AG04450 (cell line): ENCODE measurements around the gene ISM2. TPM values are rescaled to one million over a fixed set of nuclear protein-coding genes. Genes with fewer than 3 reads are reported as not detected.

Experiments
- CTCF ChIA-PET: fragments of 300-600, 350-600 bp; formaldehyde crosslinking; extraction: SDS; loops from one replicate; lab custom pipeline; 2022; ENCODE audit warnings: antibody characterized with exemption, inconsistent platforms; lab: Charles Lee
- POLR2A ChIA-PET: fragments of 350-600 bp; formaldehyde crosslinking; extraction: SDS; loops from one replicate; lab custom pipeline; 2021; ENCODE audit warnings: antibody characterized with exemption, inconsistent platforms; lab: Yijun Ruan, JAX
- DNase-seq: peaks from one replicate; pipeline ENCODE4 v3.0.0-alpha.2; 2011; ENCODE audit warnings: low read depth, low spot score
- H3K27ac ChIP-seq: one replicate; pipeline ENCODE4 v1.5.1; 2012; ENCODE audit warnings: low read depth, low read length, control low read depth
- H3K27me3 ChIP-seq: one replicate; pipeline ENCODE4 v1.6.0; 2012; ENCODE audit warnings: low read length; ENCODE audit not compliant: control insufficient read depth, insufficient read depth
- H3K4me3 ChIP-seq: 2 replicates; pipeline ENCODE4 v1.5.1; 2011; ENCODE audit warnings: mild to moderate bottlenecking, low read depth, low read length, control low read depth
- H3K9me3 ChIP-seq: 2 replicates; pipeline ENCODE4 v1.5.1; 2012; ENCODE audit warnings: low read length; ENCODE audit not compliant: control insufficient read depth, insufficient read depth
- CTCF ChIP-seq: IDR thresholded peaks from 2 replicates; pipeline ENCODE4 v1.5.1; 2011; ENCODE audit warnings: low read depth, low read length, control low read depth, inconsistent platforms
- polyA plus RNA-seq: library from polyadenylated mRNA; depleted of rRNA; stranded (reverse); fragments of >200 nt; gene quantifications from 2 replicates; pipeline ENCODE4 v1.2.3, GENCODE V29; 2011; rRNA removed
- small RNA-seq: library from RNA; depleted of rRNA; stranded (forward); fragments of <200 nt; gene quantifications from one replicate; pipeline ENCODE3, GENCODE V24; 2012; ENCODE audit warnings: low read depth; ENCODE audit not compliant: insufficient read length

The ISM2 gene
- polyA plus RNA-seq, 1 experiment: not detected

DNA sequence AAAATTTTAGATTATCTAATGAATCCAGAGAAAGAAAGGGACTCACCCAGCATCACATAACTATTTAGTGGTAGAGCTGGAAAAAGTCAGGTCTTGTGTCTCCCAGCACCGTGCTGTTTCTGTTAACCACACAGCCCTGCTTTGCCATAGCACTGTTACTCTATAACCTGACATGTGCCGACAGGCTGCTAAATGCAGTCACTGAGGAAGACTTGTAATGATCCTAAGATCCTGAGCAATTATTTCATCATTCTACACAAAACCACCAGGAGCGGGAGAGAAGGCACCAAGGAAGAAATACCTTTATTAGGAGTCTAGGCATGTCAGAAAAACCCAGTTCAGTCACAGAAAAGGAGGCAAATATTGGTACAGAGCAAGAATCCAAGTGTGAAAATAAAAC, 72.2 kb downstream of the ISM2 start:
- ChIA-PET POLR2A (no interaction called here), CTCF (no interaction called here)
- H3K27me3 ChIP-seq: no peaks in the 10 kb centered on the region
- no peaks in the 10 kb centered on the region for H3K9me3 ChIP-seq
- H3K27ac ChIP-seq: no peak overlapping the region
- no peak for DNase-seq
- H3K4me3 ChIP-seq: no peak overlapping the region
- no peak for TF ChIP-seq CTCF

DNA sequence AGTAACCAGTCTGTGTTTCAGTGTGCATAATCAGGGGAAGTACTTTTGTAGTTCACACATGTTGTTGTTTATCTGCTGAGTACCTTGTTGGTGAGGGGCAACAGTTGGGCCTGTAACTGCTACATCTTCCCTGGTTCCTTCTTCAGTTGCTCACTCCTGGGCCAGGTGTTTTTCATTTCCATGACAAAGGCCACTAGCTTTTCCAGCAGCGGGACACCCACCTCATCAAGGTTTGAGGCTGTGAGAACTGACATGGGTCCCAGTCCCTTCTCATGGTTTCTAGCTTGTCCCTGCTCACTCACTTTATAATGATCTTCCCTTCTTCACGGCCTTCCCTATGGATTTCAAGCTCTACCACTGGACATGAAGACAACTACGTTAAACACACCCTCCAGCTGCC, 73.8 kb downstream of the ISM2 start:
- Histone ChIP-seq H3K27ac (no peak overlapping the region), H3K27me3 (no peaks in the 10 kb centered on the region), H3K9me3 (no peaks in the 10 kb centered on the region), H3K4me3 (no peak overlapping the region)
- POLR2A ChIA-PET: no interaction called here
- no peak for DNase-seq
- CTCF ChIA-PET: interaction anchor here (0.6 kb wide), 1 partner anchor 88 kb away, joined by 9 read pairs; no protein-coding TSS in a partner anchor
- TF ChIP-seq CTCF: no peak

Small RNA genes within 50 kb of the gene (small RNA-seq; reads per million reads assigned to genes)
- not detected for gene RF00404
- gene RN7SL587P: not detected

Other genes starting within 250 kb of the ISM2 start
- not detected in 2 replicates for gene NGB, start 227.6 kb downstream of the ISM2 start, polyA plus RNA-seq
- gene POMT2, start 177.9 kb downstream of the ISM2 start, polyA plus RNA-seq: 11.0 and 17.2 TPM in 2 replicates
- gene GSTZ1, start 177.8 kb downstream of the ISM2 start, polyA plus RNA-seq: 12.4 and 16.8 TPM in 2 replicates
- 4.5 and 5.7 TPM in 2 replicates for gene TMED8, start 121.7 kb downstream of the ISM2 start, polyA plus RNA-seq
- 0.66 and 0.72 TPM in 2 replicates for gene SAMD15, start 121.4 kb downstream of the ISM2 start, polyA plus RNA-seq
- gene NOXRED1, start 75.3 kb downstream of the ISM2 start, polyA plus RNA-seq: 0.10 and 0.16 TPM in 2 replicates
- gene VIPAS39, start 41.2 kb downstream of the ISM2 start, polyA plus RNA-seq: 35.1 and 42.2 TPM in 2 replicates
- 121 and 145 TPM in 2 replicates for gene AHSA1, start 40.7 kb downstream of the ISM2 start, polyA plus RNA-seq
- 37.0 and 41.3 TPM in 2 replicates for gene SPTLC2, start 117.8 kb upstream of the ISM2 start, polyA plus RNA-seq
- gene ALKBH1, start 209.2 kb upstream of the ISM2 start, polyA plus RNA-seq: 12.7 and 14.0 TPM in 2 replicates
- 244 and 308 TPM in 2 replicates for gene SLIRP, start 209.3 kb upstream of the ISM2 start, polyA plus RNA-seq